HG02973 (cell line): Measurements from ENCODE around the gene LMBR1.
A peak's percentile ranks its signal among the peaks of the same experiment; 100 is the strongest.
"Not testable (repeated sequence)": the region's sequence is repeated elsewhere in the genome, so short reads cannot be mapped to it uniquely, and the experiment has no call there.

Experiments used
- ATAC-seq: cut with Tn5 transposase; IDR thresholded peaks from one replicate; pipeline ENCODE4 v1.9.1; 2021; ENCODE audit warnings: moderate library complexity; ENCODE audit not compliant: unreplicated experiment

LMBR1 gene

GRCh38 chr7:156907656-156908055 is 14.7 kb upstream of the LMBR1 start:
- no peak for ATAC-seq

GRCh38 chr7:156906200-156906649 is 13.2 kb upstream of the LMBR1 start:
- ATAC-seq, result no peak

GRCh38 chr7:156903232-156903909 is 10.4 kb upstream of the LMBR1 start:
- ATAC-seq, result no peak

DNA sequence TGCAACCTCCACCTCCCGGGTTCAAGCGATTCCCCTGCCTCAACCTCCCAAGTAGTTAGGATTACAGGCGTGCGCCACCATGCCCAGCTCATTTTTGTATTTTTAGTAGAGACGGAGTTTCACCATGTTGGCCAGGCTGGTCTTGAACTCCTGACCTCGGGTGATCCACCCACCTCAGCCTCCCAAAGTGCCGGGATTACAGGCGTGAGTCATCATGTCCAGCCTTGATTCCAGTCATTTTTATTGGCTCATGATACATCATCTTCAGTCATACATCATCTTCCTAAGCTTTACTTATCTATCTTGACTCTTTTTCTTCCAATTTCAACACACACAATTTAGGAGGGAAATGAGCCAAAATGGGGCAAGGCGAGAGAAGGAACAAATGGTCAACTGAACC is 7.1 kb upstream of the LMBR1 start:
- not testable (repeated sequence) for ATAC-seq

DNA sequence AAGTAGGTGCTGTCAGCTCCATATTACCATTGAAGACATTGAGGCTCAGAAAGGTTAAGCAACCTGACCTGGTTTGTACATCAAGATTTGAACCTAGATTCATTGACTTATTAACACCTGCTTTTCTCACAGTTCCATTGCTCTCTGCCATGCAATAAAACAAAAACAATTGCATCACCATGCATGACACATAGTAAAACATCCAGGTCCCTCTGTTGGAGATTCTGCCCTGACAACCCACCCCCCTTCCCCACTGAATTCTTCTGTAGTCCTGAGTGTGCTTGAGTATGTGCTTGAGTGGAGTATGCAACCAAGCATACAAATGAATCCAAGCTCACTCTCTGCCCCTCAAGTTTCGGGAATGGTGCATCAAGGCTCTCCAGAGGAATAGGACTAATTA is 6.0 kb upstream of the LMBR1 start:
- no peak for ATAC-seq

DNA sequence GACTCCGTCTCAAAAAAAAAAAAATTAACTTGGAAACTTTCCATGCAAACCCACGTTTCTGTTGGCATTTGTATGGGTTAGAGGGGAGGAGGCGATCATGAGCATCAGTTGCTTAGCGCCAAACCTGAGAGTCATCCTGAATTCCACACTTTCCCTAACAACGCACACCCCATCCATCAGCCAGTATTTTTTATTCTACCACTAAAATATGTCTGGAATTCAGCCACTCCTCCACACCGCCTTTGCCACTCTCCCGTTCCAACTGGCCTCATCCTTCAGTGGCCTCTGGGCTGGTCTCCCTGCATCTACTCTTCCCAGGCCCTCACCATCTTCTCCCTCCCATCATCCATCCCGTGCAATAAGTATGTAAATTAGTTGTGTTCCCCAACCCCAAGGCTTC is 4.7 kb upstream of the LMBR1 start:
- ATAC-seq, result no peak

DNA sequence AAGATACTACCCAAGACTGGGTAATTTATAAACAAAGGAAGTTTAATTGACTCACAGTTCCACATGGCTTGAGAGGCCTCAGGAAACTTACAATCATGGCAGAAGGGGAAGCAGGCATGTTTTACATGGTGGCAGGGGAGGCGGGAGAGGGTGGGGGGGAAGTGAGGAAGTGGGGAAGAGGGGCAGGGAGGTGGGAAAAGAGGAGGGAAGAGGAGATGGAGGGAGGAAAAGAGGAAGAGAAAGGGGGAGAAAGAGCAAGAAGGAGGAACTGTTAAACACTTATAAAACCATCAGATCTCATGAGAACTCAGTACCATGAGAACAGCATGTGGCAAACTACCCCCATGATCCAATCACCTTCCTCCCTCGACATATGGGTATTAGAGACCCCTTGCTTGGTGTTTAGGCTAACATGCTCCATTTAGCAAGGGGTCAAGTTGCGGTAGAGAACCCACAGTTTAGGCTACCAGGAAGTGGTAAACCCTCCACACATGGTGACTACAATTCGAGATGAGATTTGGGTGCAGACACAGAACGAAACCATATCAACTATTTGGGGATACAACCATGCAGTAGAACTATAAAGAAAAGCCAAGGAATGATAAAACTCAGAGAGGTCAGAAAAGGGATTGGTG is 3.5 kb upstream of the LMBR1 start:
- ATAC-seq, result no peak

- ATAC-seq, result no peak
These were observed 2.2 kb upstream of the LMBR1 start for GRCh38 chr7:156895024-156895780.

- ATAC-seq, result peak; percentile 18
These were observed 742 bp downstream of the LMBR1 start for GRCh38 chr7:156892081-156892800.

- ATAC-seq, result no peak
These were observed 3.2 kb downstream of the LMBR1 start for GRCh38 chr7:156889746-156890145.

DNA sequence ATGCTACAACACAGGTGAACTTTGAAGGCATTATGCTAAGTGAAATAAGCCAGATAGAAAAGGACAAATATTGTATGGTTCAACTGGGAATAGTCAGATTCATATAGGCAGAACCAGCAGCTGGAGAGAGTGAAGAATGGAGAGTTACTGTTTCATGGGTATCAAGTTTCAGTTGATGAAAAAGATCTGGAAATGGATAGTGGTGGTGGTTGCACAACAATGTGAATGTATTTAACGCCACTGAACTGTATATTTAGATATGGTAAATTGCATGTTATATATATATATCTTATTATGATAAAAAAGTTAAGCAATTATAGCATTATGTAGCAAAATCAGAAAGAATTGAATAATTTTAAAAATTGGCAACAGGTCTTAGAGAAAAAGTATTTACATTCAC is 3.9 kb downstream of the LMBR1 start:
- no peak for ATAC-seq

- no peak for ATAC-seq
These were observed 6.8 kb downstream of the LMBR1 start for GRCh38 chr7:156886020-156886795.

- ATAC-seq, result no peak
These were observed 11.3 kb downstream of the LMBR1 start for GRCh38 chr7:156881679-156882078.

DNA sequence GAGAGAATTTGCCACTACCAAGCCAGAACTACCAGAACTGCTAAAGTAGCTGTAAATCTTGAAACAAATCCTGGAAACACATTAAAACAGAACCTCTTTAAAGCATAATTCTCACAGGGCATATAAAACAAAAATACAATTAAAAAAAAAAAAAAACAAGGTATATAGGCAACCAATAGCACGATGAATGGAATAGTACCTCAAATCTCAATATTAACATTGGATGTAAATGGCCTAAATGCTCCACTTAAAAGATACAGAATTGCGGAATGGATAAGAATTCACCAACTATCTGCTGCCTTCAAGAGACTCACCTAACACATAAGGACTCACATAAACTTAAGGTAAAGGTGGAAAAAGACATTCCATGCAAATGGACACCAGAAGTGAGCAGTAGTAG is 17.2 kb downstream of the LMBR1 start:
- no peak for ATAC-seq

- not testable (repeated sequence) for ATAC-seq
These were observed 24.6 kb downstream of the LMBR1 start for GRCh38 chr7:156868363-156868762.

DNA sequence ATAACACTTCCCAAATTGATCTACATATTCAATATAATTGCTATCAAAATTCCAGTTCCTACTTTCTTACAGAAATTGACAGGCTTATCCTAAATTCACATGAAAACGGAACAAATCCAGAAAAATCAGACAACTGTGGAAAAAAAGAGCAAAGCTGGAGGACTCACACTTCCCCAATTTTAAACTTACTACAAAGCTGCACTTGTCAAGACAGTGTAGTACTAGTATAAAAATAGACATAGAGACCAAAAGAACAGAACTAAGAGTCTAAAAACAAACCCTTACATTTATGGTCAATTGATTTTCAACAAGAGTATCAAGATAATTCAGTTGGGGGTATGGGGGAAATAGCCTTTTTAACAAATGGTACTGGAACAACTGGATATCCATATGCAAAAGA is 27.5 kb downstream of the LMBR1 start:
- no peak for ATAC-seq

DNA sequence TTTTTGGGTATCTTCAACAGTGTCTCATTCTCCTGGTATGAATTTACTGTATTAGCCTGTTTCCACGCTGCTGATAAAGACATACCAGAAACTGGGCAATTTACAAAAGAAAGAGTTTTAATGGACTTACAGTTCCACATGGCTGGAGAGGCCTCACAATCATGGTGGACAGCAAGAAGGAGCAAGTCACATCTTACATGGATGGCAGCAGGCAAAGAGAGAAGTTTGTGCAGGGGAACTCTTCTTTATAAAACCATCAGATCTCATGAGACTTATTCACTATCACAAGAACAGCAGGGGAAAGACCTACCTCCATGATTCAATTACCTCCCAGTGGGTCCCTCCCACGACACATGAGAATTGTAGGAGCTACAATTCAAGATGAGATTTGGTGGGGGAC is 31.0 kb downstream of the LMBR1 start:
- not testable (repeated sequence) for ATAC-seq

DNA sequence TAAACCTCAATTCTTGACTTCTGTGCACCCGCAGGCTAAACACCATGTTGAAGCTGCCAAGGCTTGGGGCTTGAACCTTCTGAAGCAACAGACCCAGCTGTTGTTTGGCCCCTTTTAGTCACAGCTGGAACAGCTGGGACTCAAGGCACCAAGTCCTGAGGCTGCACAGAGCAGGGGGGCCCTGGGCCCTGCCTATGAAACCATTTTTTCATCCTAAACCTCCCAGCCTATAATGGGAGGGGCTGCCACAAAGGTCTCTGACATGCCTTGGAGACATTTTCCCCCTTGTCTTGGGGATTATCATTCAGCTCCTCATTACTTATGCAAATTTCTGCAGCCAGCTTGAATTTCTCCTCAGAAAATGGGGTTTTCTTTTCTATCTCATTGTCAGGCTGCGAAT is 31.8 kb downstream of the LMBR1 start:
- ATAC-seq, result no peak

- ATAC-seq, result not testable (repeated sequence)
These were observed 32.9 kb downstream of the LMBR1 start for GRCh38 chr7:156860099-156860498.

- ATAC-seq, result no peak
These were observed 34.5 kb downstream of the LMBR1 start for GRCh38 chr7:156858523-156858922.

DNA sequence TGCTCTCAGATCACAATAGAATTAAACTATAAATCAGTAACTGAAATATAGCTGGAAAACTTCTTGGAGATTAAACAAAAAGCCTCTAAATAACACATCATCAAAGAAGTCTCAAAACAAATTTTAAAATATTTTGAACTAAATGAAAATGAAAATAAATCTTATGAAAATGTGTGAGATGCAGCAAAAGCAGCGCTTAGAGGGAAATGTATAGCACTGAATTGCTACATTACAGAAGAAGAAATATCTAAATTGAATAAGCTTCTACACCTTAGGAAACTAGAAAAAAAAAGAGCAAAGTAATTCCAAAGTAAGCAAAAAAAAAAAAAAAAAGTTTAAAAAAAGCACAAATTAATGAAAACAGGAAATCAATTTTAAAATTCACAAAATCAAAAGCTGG is 35.2 kb downstream of the LMBR1 start:
- ATAC-seq, result no peak
